Hepatocyte (in vitro differentiated cells): ENCODE results near the gene OLIG3.

ENCODE experiments used
- CTCF ChIP-seq: fragments of 200-600 bp; sonication (generic); IDR thresholded peaks from 2 replicates; pipeline ENCODE4 v1.5.1; 2016; ENCODE audit warnings: antibody characterized with exemption, mild to moderate bottlenecking; ENCODE audit not compliant: poor library complexity
- EZH2phosphoT487 ChIP-seq: fragments of 200-600 bp; sonication (generic); IDR thresholded peaks from one replicate; pipeline ENCODE4 v1.6.1; 2018; ENCODE audit warnings: antibody characterized with exemption, mild to moderate bottlenecking, low read depth, moderate library complexity; ENCODE audit not compliant: unreplicated experiment, severe bottlenecking

GRCh38 chr6:137473598-137473997 is 20.6 kb downstream of the OLIG3 start:
- TF ChIP-seq CTCF = no peak
- no peak for TF ChIP-seq EZH2phosphoT487
